ENCODE measurements around the gene RAD51B. TPM values are rescaled to one million over a fixed set of nuclear protein-coding genes. Genes with fewer than 3 reads are reported as not detected.

The RAD51B gene
- total RNA-seq, 1 experiment from 2014 or later: 16.7 TPM

- Mint-ChIP-seq H3K4me1 (no peaks in the 10 kb centered on the region), H3K27me3 (ENCODE audit: low read depth) (no peaks in the 10 kb centered on the region), H3K36me3 (ENCODE audit: insufficient read depth in 1 of 3, low read depth in 3 of 3) (peaks cover 20 to 89% (median 82%) of the 10 kb centered on the region in 3 experiments; a peak in 6 of 7 replicates), H3K9me3 (no peaks in the 10 kb centered on the region), H3K27ac (no peak overlapping the region), H3K4me3 (no peak overlapping the region)
- DNase-seq: no peak
- no peaks in the 10 kb centered on the region for H3K4me1 ChIP-seq (ENCODE audit: insufficient read depth, low read length)
- H3T11ph ChIP-seq (ENCODE audit: low read length): no peak overlapping the region
- no peak overlapping the region for H4K91ac ChIP-seq (ENCODE audit: insufficient read length, low read depth, low read length)
- H2BK5ac ChIP-seq (ENCODE audit: insufficient read length, low read length): no peak overlapping the region
- no peak overlapping the region for H2AK5ac ChIP-seq (ENCODE audit: insufficient read length, low read length)
- H2BK20ac ChIP-seq (ENCODE audit: low read depth, low read length, poor library complexity, severe bottlenecking): no peak overlapping the region
- H3K56ac ChIP-seq (ENCODE audit: insufficient read length, low read depth, low read length): no peak overlapping the region
- H2BK15ac ChIP-seq (ENCODE audit: low read depth, low read length): no peak overlapping the region
- no peak overlapping the region for H3K9ac ChIP-seq (ENCODE audit: extremely low read depth, insufficient read length, low read length)
- no peaks in the 10 kb centered on the region for H4K20me1 ChIP-seq (ENCODE audit: control insufficient read depth, insufficient read depth, insufficient read length)
- no peak overlapping the region for H3K4ac ChIP-seq (ENCODE audit: low read depth, low read length)
- H3K4me2 ChIP-seq (ENCODE audit: insufficient read depth, insufficient read length, low read length): no peak overlapping the region
- no peak overlapping the region for H2BK120ac ChIP-seq (ENCODE audit: low read depth, low read length, poor library complexity, severe bottlenecking)
- H3K23me2 ChIP-seq (ENCODE audit: insufficient read length, low read depth, low read length, poor library complexity, severe bottlenecking): no peaks in the 10 kb centered on the region
- no peaks in the 10 kb centered on the region for H3K27me3 ChIP-seq (ENCODE audit: insufficient read depth, low read length)
- no peaks in the 10 kb centered on the region for H3K79me2 ChIP-seq (ENCODE audit: insufficient read depth, low read length)
- no peak for TF ChIP-seq CTCF (conservative IDR thresholded peaks at IDR 0.05)
- no peaks in the 10 kb centered on the region for H3K9me3 ChIP-seq (ENCODE audit: control insufficient read depth, low read depth, low read length)
- H4K5ac ChIP-seq (ENCODE audit: insufficient read length, low read depth, low read length): no peak overlapping the region
- H3K18ac ChIP-seq (ENCODE audit: insufficient read length, low read depth, low read length): no peak overlapping the region
- H3K14ac ChIP-seq (ENCODE audit: insufficient read depth, low read length): no peak overlapping the region
- H3K23ac ChIP-seq (ENCODE audit: insufficient read length, low read depth, low read length): no peak overlapping the region
- H3K79me1 ChIP-seq (ENCODE audit: insufficient read depth, low read depth, low read length, poor library complexity, severe bottlenecking): no peaks in the 10 kb centered on the region
- H3K27ac ChIP-seq (ENCODE audit: insufficient read length, low read depth, low read length): no peak overlapping the region
- H2BK12ac ChIP-seq (ENCODE audit: insufficient read length, low read depth, low read length): no peak overlapping the region
- H4K8ac ChIP-seq (replicated peaks; ENCODE audit: insufficient read length, low read depth, low read length): no peak overlapping the region
- WGBS (ENCODE audit: extremely low coverage, insufficient read length, low lambda C conversion rate): no CpG with 5 or more reads among the region's 5 CpGs
- no peak overlapping the region for H2AFZ ChIP-seq (ENCODE audit: low read length)
These were observed 35.2 kb upstream of the RAD51B start for GRCh38 chr14:67784244-67784823.
